22Rv1 (cell line): Measurements from ENCODE around the gene GATA2.

ENCODE experiments used
- ZFX ChIP-seq: fragments of 450-650 bp; IDR thresholded peaks from 2 replicates; pipeline ENCODE4 v1.6.1; 2017; ENCODE audit warnings: antibody characterized with exemption, borderline replicate concordance
- TF ChIP-seq, protein P1 (sequence below): fragments of 450-650 bp; IDR thresholded peaks from 2 replicates; pipeline ENCODE4 v1.5.1; 2017; ENCODE audit warnings: mild to moderate bottlenecking

DNA sequence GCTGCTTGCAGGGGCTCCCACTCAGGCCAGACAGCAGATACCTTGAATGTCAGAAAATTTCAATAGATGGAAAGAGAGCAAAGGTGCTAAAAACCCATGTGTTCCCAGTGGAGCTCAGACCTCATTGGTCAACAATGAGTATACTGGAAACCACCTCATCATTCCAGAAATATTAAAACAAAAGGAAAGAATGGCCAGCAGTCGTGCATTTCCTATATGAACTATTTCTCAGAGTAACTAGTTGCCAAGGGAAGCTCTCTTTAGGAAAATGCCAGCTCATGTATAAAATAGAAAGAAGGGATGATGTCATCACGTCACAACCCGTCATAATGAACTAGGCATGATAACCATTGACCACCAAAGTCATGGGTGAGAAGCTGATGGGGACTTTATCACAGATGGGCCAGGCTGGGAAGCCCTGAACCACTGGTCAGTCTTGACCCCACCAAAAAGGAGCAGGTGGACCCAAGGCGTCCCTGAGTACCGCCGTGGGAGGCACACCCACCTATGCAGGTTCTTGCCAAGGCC is 43.8 kb downstream of the GATA2 start:
- TF ChIP-seq, protein P1, sequence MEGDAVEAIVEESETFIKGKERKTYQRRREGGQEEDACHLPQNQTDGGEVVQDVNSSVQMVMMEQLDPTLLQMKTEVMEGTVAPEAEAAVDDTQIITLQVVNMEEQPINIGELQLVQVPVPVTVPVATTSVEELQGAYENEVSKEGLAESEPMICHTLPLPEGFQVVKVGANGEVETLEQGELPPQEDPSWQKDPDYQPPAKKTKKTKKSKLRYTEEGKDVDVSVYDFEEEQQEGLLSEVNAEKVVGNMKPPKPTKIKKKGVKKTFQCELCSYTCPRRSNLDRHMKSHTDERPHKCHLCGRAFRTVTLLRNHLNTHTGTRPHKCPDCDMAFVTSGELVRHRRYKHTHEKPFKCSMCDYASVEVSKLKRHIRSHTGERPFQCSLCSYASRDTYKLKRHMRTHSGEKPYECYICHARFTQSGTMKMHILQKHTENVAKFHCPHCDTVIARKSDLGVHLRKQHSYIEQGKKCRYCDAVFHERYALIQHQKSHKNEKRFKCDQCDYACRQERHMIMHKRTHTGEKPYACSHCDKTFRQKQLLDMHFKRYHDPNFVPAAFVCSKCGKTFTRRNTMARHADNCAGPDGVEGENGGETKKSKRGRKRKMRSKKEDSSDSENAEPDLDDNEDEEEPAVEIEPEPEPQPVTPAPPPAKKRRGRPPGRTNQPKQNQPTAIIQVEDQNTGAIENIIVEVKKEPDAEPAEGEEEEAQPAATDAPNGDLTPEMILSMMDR, result no peak
- TF ChIP-seq ZFX, result no peak
